Measurements from ENCODE around the gene ZFHX3.

- TF ChIP-seq ZBTB5 (IDR thresholded peaks at IDR 0.05) = no peak
- no peak for TF ChIP-seq POLR2A (conservative IDR thresholded peaks at IDR 0.05)
- no peak for TF ChIP-seq POLR2AphosphoS5 (IDR thresholded peaks at IDR 0.05; ENCODE audit: control insufficient read depth, insufficient read depth, low read depth, low read length)
- TF ChIP-seq REST (IDR thresholded peaks at IDR 0.05; ENCODE audit: borderline replicate concordance) = no peak
- TF ChIP-seq REST (CRISPR knock-in tag; IDR thresholded peaks at IDR 0.05; ENCODE audit: low read depth) = no peak
Observed at GRCh38 chr16:72858665-72859493, 189.0 kb downstream of the ZFHX3 start.

Measured in K562 (cell line).